PC-9 (cell line): Measurements from ENCODE around the gene C6orf136. TPM values are rescaled to one million over a fixed set of nuclear protein-coding genes. Genes with fewer than 3 reads are reported as not detected.

ENCODE experiments used
- BruUV-seq: library from RNA; stranded (reverse); fragments of 400-500 nt; replicated peaks from 2 replicates; lab custom pipeline; 2021; lab: Mats Ljungman, UMichigan
- CTCF ChIA-PET: fragments of 300-600 bp; sonication (Branson Sonifier 250); formaldehyde crosslinking; loops from one replicate; lab custom pipeline; 2022; ENCODE audit warnings: antibody characterized with exemption; lab: Charles Lee
- POLR2A ChIA-PET: fragments of 300-600 bp; sonication (Branson Sonifier 250); formaldehyde crosslinking; loops from one replicate; lab custom pipeline; 2022; ENCODE audit warnings: antibody characterized with exemption; ENCODE audit not compliant: unreplicated experiment; lab: Charles Lee
- DNase-seq, 2 experiments: peaks; one replicate each; pipeline versions ENCODE4 v3.0.0 to v3.0.0-alpha.2; 2015 to 2022; ENCODE audit warnings: mixed read lengths in 1 of 2
- H2AFZ ChIP-seq: fragments of 200-600 bp; sonication (generic); 2 replicates; pipeline ENCODE4 v1.8.1; 2017; ENCODE audit warnings: antibody characterized with exemption
- H3F3A ChIP-seq: fragments of 200-600 bp; sonication (generic); 2 replicates; pipeline ENCODE4 v1.8.1; 2017; ENCODE audit warnings: antibody characterized with exemption, mild to moderate bottlenecking, low read depth; ENCODE audit not compliant: insufficient read depth
- H3K27ac ChIP-seq: fragments of 200-600 bp; sonication (generic); 2 replicates; pipeline ENCODE4 v1.6.1; 2016; ENCODE audit warnings: mixed run types
- H3K27me3 ChIP-seq: fragments of 200-600 bp; sonication (generic); 2 replicates; pipeline ENCODE4 v1.6.1; 2016; ENCODE audit warnings: low read depth, mixed run types; ENCODE audit not compliant: insufficient read depth
- H3K36me3 ChIP-seq: fragments of 200-600 bp; sonication (generic); 2 replicates; pipeline ENCODE4 v1.6.1; 2016; ENCODE audit warnings: low read depth, mixed run types
- H3K4me1 ChIP-seq: fragments of 200-600 bp; sonication (generic); replicated peaks from 2 replicates; pipeline ENCODE4 v1.6.1; 2016; ENCODE audit warnings: mixed run types; ENCODE audit not compliant: insufficient read depth
- H3K4me2 ChIP-seq: fragments of 200-600 bp; sonication (generic); 2 replicates; pipeline ENCODE4 v1.6.1; 2017; ENCODE audit warnings: mixed run types
- H3K4me3 ChIP-seq: fragments of 200-600 bp; sonication (generic); 2 replicates; pipeline ENCODE4 v1.6.1; 2016; ENCODE audit warnings: mixed run types
- H3K79me2 ChIP-seq: fragments of 200-600 bp; sonication (generic); 2 replicates; pipeline ENCODE4 v1.6.1; 2017; ENCODE audit warnings: low read depth, mixed run types
- H3K9me2 ChIP-seq: fragments of 200-600 bp; sonication (generic); 2 replicates; pipeline ENCODE4 v1.8.1; 2017; ENCODE audit warnings: mild to moderate bottlenecking; ENCODE audit not compliant: insufficient read depth
- H3K9me3 ChIP-seq: fragments of 200-600 bp; sonication (generic); 2 replicates; pipeline ENCODE4 v1.8.1; 2016; ENCODE audit warnings: low read depth; ENCODE audit not compliant: insufficient read depth
- H4K20me1 ChIP-seq: fragments of 200-600 bp; sonication (generic); 2 replicates; pipeline ENCODE4 v1.8.1; 2017; ENCODE audit not compliant: insufficient read depth
- EZH2 ChIP-seq: fragments of 200-600 bp; sonication (generic); IDR thresholded peaks from 2 replicates; pipeline ENCODE4 v1.8.0; 2017; ENCODE audit warnings: antibody characterized with exemption, low read depth
- intact Hi-C: fragments of 100-400 bp; cut with micrococcal nuclease; formaldehyde crosslinking; loops from one replicate; pipeline ENCODE4 v1.10.0; 2022; ENCODE audit not compliant: unreplicated experiment
- total RNA-seq: library from RNA; stranded (reverse); gene quantifications from 2 replicates; pipeline ENCODE4 v1.2.3, GENCODE V29; 2021
- TF ChIP-seq, protein P1 (sequence below): fragments of 200-600 bp; sonication (generic); conservative IDR thresholded peaks from 2 replicates; pipeline ENCODE4 v1.6.1; 2017; ENCODE audit warnings: mixed run types, antibody characterized with exemption, mild to moderate bottlenecking, moderate library complexity

Gene C6orf136
- total RNA-seq, 1 experiment from 2014 or later, result 21.2 TPM

- H3K79me2 ChIP-seq, result no peaks in the 10 kb centered on the region
- H4K20me1 ChIP-seq, result peaks cover 5% of the 10 kb centered on the region
- intact Hi-C loops, result no loop called here
- H3K4me1 ChIP-seq, result no peaks in the 10 kb centered on the region; the same call in 1 of the 2 replicates
- no peaks in the 10 kb centered on the region for H3K27me3 ChIP-seq
- peaks cover 51% of the 10 kb centered on the region for H3F3A ChIP-seq
- H3K9me3 ChIP-seq, result no peaks in the 10 kb centered on the region
- TF ChIP-seq, protein P1, sequence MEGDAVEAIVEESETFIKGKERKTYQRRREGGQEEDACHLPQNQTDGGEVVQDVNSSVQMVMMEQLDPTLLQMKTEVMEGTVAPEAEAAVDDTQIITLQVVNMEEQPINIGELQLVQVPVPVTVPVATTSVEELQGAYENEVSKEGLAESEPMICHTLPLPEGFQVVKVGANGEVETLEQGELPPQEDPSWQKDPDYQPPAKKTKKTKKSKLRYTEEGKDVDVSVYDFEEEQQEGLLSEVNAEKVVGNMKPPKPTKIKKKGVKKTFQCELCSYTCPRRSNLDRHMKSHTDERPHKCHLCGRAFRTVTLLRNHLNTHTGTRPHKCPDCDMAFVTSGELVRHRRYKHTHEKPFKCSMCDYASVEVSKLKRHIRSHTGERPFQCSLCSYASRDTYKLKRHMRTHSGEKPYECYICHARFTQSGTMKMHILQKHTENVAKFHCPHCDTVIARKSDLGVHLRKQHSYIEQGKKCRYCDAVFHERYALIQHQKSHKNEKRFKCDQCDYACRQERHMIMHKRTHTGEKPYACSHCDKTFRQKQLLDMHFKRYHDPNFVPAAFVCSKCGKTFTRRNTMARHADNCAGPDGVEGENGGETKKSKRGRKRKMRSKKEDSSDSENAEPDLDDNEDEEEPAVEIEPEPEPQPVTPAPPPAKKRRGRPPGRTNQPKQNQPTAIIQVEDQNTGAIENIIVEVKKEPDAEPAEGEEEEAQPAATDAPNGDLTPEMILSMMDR, result no peak
- TF ChIP-seq EZH2, result no peak
- ChIA-PET POLR2A (interaction anchor here (0.6 to 0.7 kb wide), 2 partner anchors 29 to 522 kb away, joined by 9 to 15 read pairs; no protein-coding TSS in a partner anchor), CTCF (interaction anchor here (0.6 kb wide), 1 partner anchor 89 kb away, joined by 3 read pairs; no protein-coding TSS in a partner anchor)
- H3K27ac ChIP-seq, result no peak overlapping the region
- no peak overlapping the region for H3K4me3 ChIP-seq
- no peak overlapping the region for H3K4me2 ChIP-seq
- H3K36me3 ChIP-seq, result peaks cover 22% of the 10 kb centered on the region
- no peak for DNase-seq
- BruUV-seq, result no TSS peak
- H3K9me2 ChIP-seq, result no peaks in the 10 kb centered on the region
- H2AFZ ChIP-seq, result no peak overlapping the region
Measured at GRCh38 chr6:30625511-30625910, 21.4 kb upstream of the C6orf136 start.

- Histone ChIP-seq H3K79me2 (no peaks in the 10 kb centered on the region), H3K4me2 (peak within 1 kb of the TSS; percentile 79), H3K27me3 (no peaks in the 10 kb centered on the region), H3F3A (peaks cover 39% of the 10 kb centered on the region), H4K20me1 (peaks cover 5% of the 10 kb centered on the region), H3K9me2 (no peaks in the 10 kb centered on the region), H3K27ac (peak within 1 kb of the TSS; percentile 66), H3K4me1 (no peaks in the 10 kb centered on the region; the same call in 1 of the 2 replicates), H3K9me3 (no peaks in the 10 kb centered on the region), H2AFZ (peak within 1 kb of the TSS; percentile 86), H3K36me3 (peaks cover 18% of the 10 kb centered on the region), H3K4me3 (peak within 1 kb of the TSS; percentile 86)
- ChIA-PET CTCF (interaction anchor here (0.6 kb wide), 1 partner anchor 153 kb away, joined by 3 read pairs; no protein-coding TSS in a partner anchor), POLR2A (no interaction called here)
- BruUV-seq, result TSS peak; percentile 47
- intact Hi-C loops, result loop anchor here (1.0 kb wide), 1 partner anchor 96 kb away; no protein-coding TSS in a partner anchor
- DNase-seq, result peak; percentile 75 to 90
- TF ChIP-seq, protein P1, result no peak; the same call in 1 of the 2 replicates
- TF ChIP-seq EZH2, result no peak
Measured at GRCh38 chr6:30626484-30627366, 20.2 kb upstream of the C6orf136 start, which contains the start of gene ATAT1. Gene ATAT1, plus strand, starts transcription at chr6:30626874.

DNA sequence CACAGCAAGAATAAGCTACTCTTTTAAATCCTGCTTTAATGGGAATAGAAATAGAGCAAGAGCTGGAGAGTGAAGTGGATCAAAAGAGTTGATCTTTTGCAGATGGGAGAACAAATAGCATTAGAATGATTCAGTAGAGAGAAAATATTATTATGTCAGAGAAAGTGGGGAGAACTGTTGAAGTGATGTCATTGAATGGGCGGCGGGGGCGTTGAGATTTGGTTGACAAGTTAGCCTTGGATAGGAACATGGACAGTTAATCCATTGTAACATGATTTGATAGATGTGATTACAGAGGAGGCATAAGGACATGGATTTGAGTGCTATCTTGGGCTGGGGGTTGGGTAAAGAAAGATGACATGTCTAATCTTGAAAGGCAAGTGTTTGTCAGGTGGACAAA is 11.1 kb upstream of the C6orf136 start:
- Histone ChIP-seq H3K9me3 (no peaks in the 10 kb centered on the region), H3K4me3 (no peak overlapping the region), H3F3A (peaks cover 6% of the 10 kb centered on the region), H4K20me1 (no peaks in the 10 kb centered on the region), H3K27me3 (no peaks in the 10 kb centered on the region), H3K4me2 (no peak overlapping the region), H3K36me3 (peaks cover 4% of the 10 kb centered on the region; the same call in 1 of the 2 replicates), H3K27ac (no peak overlapping the region), H3K4me1 (no peaks in the 10 kb centered on the region), H2AFZ (no peak overlapping the region), H3K9me2 (no peaks in the 10 kb centered on the region), H3K79me2 (no peaks in the 10 kb centered on the region)
- TF ChIP-seq EZH2, result no peak
- TF ChIP-seq, protein P1, result no peak
- POLR2A ChIA-PET, result interaction anchor here (0.7 kb wide), 1 partner anchor 350 kb away, joined by 35 read pairs; no protein-coding TSS in a partner anchor
- no peak for DNase-seq
- no TSS peak for BruUV-seq
- CTCF ChIA-PET, result no interaction called here
- intact Hi-C loops, result no loop called here
